K562 (cell line): ENCODE results near the gene PATJ. TPM values are rescaled to one million over a fixed set of nuclear protein-coding genes. Genes with fewer than 3 reads are reported as not detected.

Experiments
- ATAC-seq: fragments of 200-7000 bp; cut with Tn5 transposase; 3 replicates; pipeline ENCODE4 v1.9.1; 2020; ENCODE audit warnings: moderate library complexity
- BruUV-seq: library from RNA; stranded (reverse); fragments of 400-500 nt; replicated peaks from 2 replicates; lab custom pipeline; 2021; lab: Mats Ljungman, UMichigan
- CTCF ChIA-PET: fragments of 300-600 bp; formaldehyde crosslinking; extraction: SDS; loops from one replicate; lab custom pipeline; 2021; ENCODE audit warnings: low intra/inter-chr PET ratio; lab: Yijun Ruan, JAX
- POLR2A ChIA-PET: fragments of 300-600, 350-650 bp; sonication (Branson Sonifier 250); formaldehyde crosslinking; extraction: SDS; loops from one replicate; lab custom pipeline; 2021; ENCODE audit warnings: antibody characterized with exemption, inconsistent platforms; lab: Yijun Ruan, JAX
- DNase-seq, 4 experiments: peaks; one replicate each; pipeline versions ENCODE4 v3.0.0 to v3.0.0-alpha.2; 2011 to 2018; ENCODE audit warnings: low spot score in 3 of 4, mixed read lengths in 3 of 4; ENCODE audit errors: extremely low read depth in 1 of 4
- FAIRE-seq: peaks from 2 replicates; lab custom pipeline; 2011; peaks lifted over from hg19 to GRCh38; lab: Jason Lieb, UNC
- H2AFZ ChIP-seq: 2 replicates; pipeline ENCODE4 v1.6.0; 2011; ENCODE audit warnings: low read depth, low read length, control low read depth, inconsistent platforms
- H3K27ac ChIP-seq: fragments of 200-600 bp; 3 replicates; pipeline ENCODE4 v1.8.0; 2011; ENCODE audit warnings: low read depth, mild to moderate bottlenecking, control low read depth, inconsistent platforms, low read length, moderate library complexity, mixed read lengths; ENCODE audit errors: extremely low read depth
- H3K27me3 ChIP-seq, 2 experiments: fragments of 300-600 bp in 1 of 2; 2 replicates in 1 of 2; 3 replicates in 1 of 2; pipeline versions ENCODE4 v1.6.0 to v1.8.0; 2011; ENCODE audit warnings: inconsistent platforms in 2 of 2, low read length in 2 of 2, mild to moderate bottlenecking in 1 of 2, mixed read lengths in 1 of 2, moderate library complexity in 1 of 2; ENCODE audit not compliant: control insufficient read depth in 2 of 2, insufficient read depth in 2 of 2
- H3K36me3 ChIP-seq: fragments of 300-600 bp; 3 replicates; pipeline ENCODE4 v1.8.0; 2011; ENCODE audit warnings: mild to moderate bottlenecking, low read length, inconsistent platforms; ENCODE audit not compliant: control insufficient read depth, insufficient read depth
- H3K4me1 ChIP-seq, 2 experiments: fragments of 200-600 bp in 1 of 2; replicated peaks in 1 of 2; 2 replicates in 1 of 2; 3 replicates in 1 of 2; pipeline versions ENCODE4 v1.5.1 to v1.8.0; 2011; ENCODE audit warnings: inconsistent platforms in 2 of 2, low read length in 2 of 2, mild to moderate bottlenecking in 1 of 2, mixed read lengths in 1 of 2, moderate library complexity in 1 of 2; ENCODE audit not compliant: control insufficient read depth in 2 of 2, insufficient read depth in 2 of 2
- H3K4me2 ChIP-seq: 2 replicates; pipeline ENCODE4 v1.6.1; 2011; ENCODE audit warnings: low read length, control low read depth, inconsistent platforms, mixed read lengths; ENCODE audit not compliant: insufficient read depth
- H3K4me3 ChIP-seq: fragments of 200-600 bp; sonication (generic), shearing (Covaris generic); 2 replicates; pipeline ENCODE4 v1.5.1; 2016; ENCODE audit warnings: control low read depth, inconsistent platforms
- H3K79me2 ChIP-seq: fragments of 200-600 bp; 3 replicates; pipeline ENCODE4 v1.8.0; 2011; ENCODE audit warnings: low read length, inconsistent platforms; ENCODE audit not compliant: control insufficient read depth, insufficient read depth
- H3K9ac ChIP-seq, 2 experiments: 2 replicates each; pipeline versions ENCODE4 v1.6.0 to v1.6.1; 2011; ENCODE audit warnings: low read depth in 2 of 2, low read length in 2 of 2, control low read depth in 1 of 2, inconsistent platforms in 1 of 2, mild to moderate bottlenecking in 1 of 2, mixed read lengths in 1 of 2; ENCODE audit not compliant: insufficient read depth in 1 of 2
- H3K9me1 ChIP-seq: one replicate; pipeline ENCODE4 v1.6.0; 2011; ENCODE audit warnings: inconsistent platforms, mild to moderate bottlenecking, low read length, moderate library complexity; ENCODE audit not compliant: control insufficient read depth, insufficient read depth
- H3K9me3 ChIP-seq: replicated peaks from 2 replicates; pipeline ENCODE4 v1.5.1; 2011; ENCODE audit warnings: low read depth, low read length, inconsistent platforms; ENCODE audit not compliant: control insufficient read depth, insufficient read depth
- H4K20me1 ChIP-seq: replicated peaks from 2 replicates; pipeline ENCODE4 v1.6.1; 2011; ENCODE audit warnings: low read length, inconsistent platforms, mixed read lengths; ENCODE audit not compliant: control insufficient read depth, insufficient read depth
- BMI1 ChIP-seq: fragments of 150-350 bp; IDR thresholded peaks from 2 replicates; pipeline ENCODE4 v1.6.1; 2014; ENCODE audit warnings: low read length
- CBX1 ChIP-seq: sonication (generic); IDR thresholded peaks from 2 replicates; pipeline ENCODE4 v1.6.1; 2016; ENCODE audit warnings: antibody characterized with exemption, low read depth, mild to moderate bottlenecking
- DACH1 ChIP-seq: fragments of 450-650 bp; IDR thresholded peaks from 2 replicates; pipeline ENCODE4 v1.6.1; 2018; ENCODE audit not compliant: partially characterized antibody
- NKRF ChIP-seq: fragments of 450-650 bp; IDR thresholded peaks from 2 replicates; pipeline ENCODE4 v1.6.1; 2016; ENCODE audit warnings: borderline replicate concordance
- TFE3 ChIP-seq: fragments of 450-650 bp; formaldehyde crosslinking; IDR thresholded peaks from 2 replicates; pipeline ENCODE4 v1.4.0; 2020; ENCODE audit warnings: mild to moderate bottlenecking, mixed read lengths
- TRIM25 ChIP-seq: fragments of 450-650 bp; IDR thresholded peaks from 2 replicates; pipeline ENCODE4 v1.7.0; 2016; ENCODE audit warnings: borderline replicate concordance
- ZNF239 ChIP-seq: fragments of 250-450 bp; sonication (Bioruptor Pico); IDR thresholded peaks from 2 replicates; pipeline ENCODE4 v1.4.0; 2020; ENCODE audit warnings: mild to moderate bottlenecking
- ZNF780A ChIP-seq: fragments of 250-450 bp; sonication (Bioruptor Pico); IDR thresholded peaks from 2 replicates; pipeline ENCODE4 v1.5.0; 2021; ENCODE audit warnings: mild to moderate bottlenecking
- WGBS: fragments of 100-300 bp; shearing (Covaris generic); methylation state at CpG from one replicate; pipeline ENCODE4 v1.1.6; 2016; ENCODE audit warnings: low coverage, mixed read lengths; ENCODE audit not compliant: insufficient coverage; ENCODE audit errors: missing lambda C conversion rate; 5-methylcytosine and 5-hydroxymethylcytosine counted together
- in situ Hi-C: fragments of 300-500 bp; cut with MboI; formaldehyde crosslinking; loops from 4 replicates; pipeline ENCODE4 v1.15.0; 2018; ENCODE audit warnings: inconsistent platforms, mixed read lengths
- intact Hi-C: fragments of 100-400 bp; cut with micrococcal nuclease; formaldehyde crosslinking; loops from 2 replicates; pipeline ENCODE4 v1.14.2; 2022
- polyA plus RNA-seq, 8 experiments: library from polyadenylated mRNA; depleted of rRNA in 4 of 8; stranded (reverse) in 5 of 8; unstranded in 3 of 8; fragments of >200 nt; fragmentation: Nextera tagmentation in 2 of 8; fragmentation: Illumina TruSeq in 1 of 8; extraction: Ambion mirVana in 2 of 8; extraction: Trizol in 1 of 8; gene quantifications; 2 replicates each; pipeline versions ENCODE4 v1.2.1 to v1.2.3, GENCODE V29; 2011 to 2014; ENCODE audit warnings: inconsistent platforms in 1 of 8, missing spikeins in 1 of 8
- total RNA-seq, 7 experiments: library from RNA; depleted of rRNA in 6 of 7; stranded (reverse); fragments of >200 nt in 6 of 7; fragmentation: Illumina TruSeq in 2 of 7; extraction: Trizol in 2 of 7; gene quantifications; 2 replicates each; pipeline versions ENCODE4 v1.2.1 to v1.2.3, GENCODE V29; 2011 to 2021; ENCODE audit warnings: low replicate concordance in 1 of 7

The PATJ gene
- total and polyA plus RNA-seq, 9 of the 15 experiments (the other 6 are each of a cell fraction or from before 2014, with no cell fraction given): 0.22 TPM; not detected in 8

- no peak overlapping the region for H2AFZ ChIP-seq
- no peak overlapping the region for H3K9ac ChIP-seq
- no peak for ATAC-seq
- TF ChIP-seq TFE3 (CRISPR knock-in tag): 0 out of 2 replicates have a peak, but pooled peaks have one; percentile 17
- no peak for TF ChIP-seq BMI1
- TF ChIP-seq, all 486 proteins: peak for 1
- no peak overlapping the region for H3K27ac ChIP-seq
- CTCF ChIA-PET: no interaction called here
- no peaks in the 10 kb centered on the region for H3K4me1 ChIP-seq
- intact Hi-C loops (no loop called here), in situ Hi-C loops (no loop called here)
- BruUV-seq: no TSS peak
- DNase-seq (no peak), FAIRE-seq (no peak)
- H3K9me1 ChIP-seq: no peaks in the 10 kb centered on the region
- no peaks in the 10 kb centered on the region for H4K20me1 ChIP-seq
- H3K4me2 ChIP-seq: no peak overlapping the region
- H3K9me3 ChIP-seq: no peaks in the 10 kb centered on the region
- POLR2A ChIA-PET: no interaction called here
- H3K79me2 ChIP-seq: no peaks in the 10 kb centered on the region
- H3K27me3 ChIP-seq: no peaks in the 10 kb centered on the region; a peak in 1 of 5 replicates
- 0% methylated on average over 2 of the region's 2 CpGs for WGBS
- H3K36me3 ChIP-seq: no peaks in the 10 kb centered on the region
- no peak overlapping the region for H3K4me3 ChIP-seq
Measured at GRCh38 chr1:61956784-61957183, 214.5 kb downstream of the PATJ start.

- Histone ChIP-seq H2AFZ (no peak overlapping the region), H3K36me3 (no peaks in the 10 kb centered on the region), H3K4me1 (no peaks in the 10 kb centered on the region), H3K27ac (no peak overlapping the region), H3K4me3 (no peak overlapping the region), H3K9me1 (no peaks in the 10 kb centered on the region), H3K27me3 (no peaks in the 10 kb centered on the region), H4K20me1 (no peaks in the 10 kb centered on the region), H3K9me3 (no peaks in the 10 kb centered on the region), H3K4me2 (no peak overlapping the region), H3K9ac (no peak overlapping the region), H3K79me2 (no peaks in the 10 kb centered on the region)
- CTCF ChIA-PET: no interaction called here
- intact Hi-C loops: no loop called here
- no TSS peak for BruUV-seq
- FAIRE-seq: no peak
- 0% methylated on average over 3 of the region's 3 CpGs for WGBS
- in situ Hi-C loops: no loop called here
- POLR2A ChIA-PET: interaction anchor here (0.7 to 1.2 kb wide), 2 partner anchors 20 to 64 kb away, joined by 3 read pairs; no protein-coding TSS in a partner anchor
- no peak for ATAC-seq
- DNase-seq: no peak
- no peak for TF ChIP-seq CBX1
- TF ChIP-seq TRIM25: no peak
- no peak for TF ChIP-seq DACH1
- no peak for TF ChIP-seq NKRF
- no peak for TF ChIP-seq ZNF239 (CRISPR knock-in tag)
- TF ChIP-seq ZNF780A: no peak
Measured at GRCh38 chr1:61961009-61961408, 218.7 kb downstream of the PATJ start.
